ENCODE measurements around the gene MYL9. TPM values are rescaled to one million over a fixed set of nuclear protein-coding genes. Genes with fewer than 3 reads are reported as not detected.

Gene MYL9
- total RNA-seq, 1 donor from 2014 or later = 246 TPM

- Histone ChIP-seq H3K36me3 (no peaks in the 10 kb centered on the region), H3K27me3 (no peaks in the 10 kb centered on the region), H3K4me3 (no peak overlapping the region), H3K27ac (no peak overlapping the region), H3K9me3 (peaks cover 3% of the 10 kb centered on the region), H3K4me1 (no peaks in the 10 kb centered on the region)
- no peak for DNase-seq (ENCODE audit: extremely low spot score in 2 of 2)
- intact Hi-C loops (cut with DNase I) = no loop called here
- no peak for TF ChIP-seq POLR2A (IDR thresholded peaks at IDR 0.05)
- TF ChIP-seq CTCF (IDR thresholded peaks at IDR 0.05) = no peak
- TF ChIP-seq POLR2AphosphoS5 (IDR thresholded peaks at IDR 0.05; ENCODE audit: insufficient read depth in 1 of 2, low read depth in 1 of 2) = no peak
Measured at GRCh38 chr20:36565520-36565919, 24.2 kb downstream of the MYL9 start.

- intact Hi-C loops (cut with DNase I) = loop anchor here (10.0 kb wide), 1 partner anchor 295 kb away; a partner anchor contains a TSS
- no peak overlapping the region for H3K27ac ChIP-seq
- TF ChIP-seq CTCF (IDR thresholded peaks at IDR 0.05) = no peak
- no peak for TF ChIP-seq POLR2A (IDR thresholded peaks at IDR 0.05)
- TF ChIP-seq POLR2AphosphoS5 (IDR thresholded peaks at IDR 0.05; ENCODE audit: insufficient read depth in 1 of 2, low read depth in 1 of 2) = no peak
Measured at GRCh38 chr20:36569847-36570429, 28.6 kb downstream of the MYL9 start.

GRCh38 chr20:36571564-36572504 lies 30.5 kb downstream of the MYL9 start:
- Histone ChIP-seq H3K36me3 (no peaks in the 10 kb centered on the region), H3K27me3 (no peaks in the 10 kb centered on the region), H3K4me1 (peaks cover 29% of the 10 kb centered on the region), H3K9me3 (no peaks in the 10 kb centered on the region), H3K27ac (peak overlapping the region; percentile 98), H3K4me3 (no peak overlapping the region)
- DNase-seq (ENCODE audit: extremely low spot score in 2 of 2) = no peak
- no peak for TF ChIP-seq POLR2AphosphoS5 (IDR thresholded peaks at IDR 0.05; ENCODE audit: insufficient read depth in 1 of 2, low read depth in 1 of 2)
- no peak for TF ChIP-seq POLR2A (IDR thresholded peaks at IDR 0.05)
- intact Hi-C loops (cut with DNase I) = loop anchor here (2.0 to 10.0 kb wide), 2 partner anchors 21 to 293 kb away; a partner anchor contains a TSS

More at GRCh38 chr20:36569847-36570429, 28.6 kb downstream of the MYL9 start:
- peaks cover 2% of the 10 kb centered on the region for H3K9me3 ChIP-seq
- H3K4me3 ChIP-seq = no peak overlapping the region
- no peaks in the 10 kb centered on the region for H3K36me3 ChIP-seq
- DNase-seq (ENCODE audit: extremely low spot score in 2 of 2) = no peak
- no peaks in the 10 kb centered on the region for H3K27me3 ChIP-seq
- H3K4me1 ChIP-seq = peaks cover 15% of the 10 kb centered on the region

GRCh38 chr20:36572701-36573102 lies 31.4 kb downstream of the MYL9 start:
- intact Hi-C loops (cut with DNase I) = loop anchor here (2.0 to 10.0 kb wide), 2 partner anchors 22 to 292 kb away; a partner anchor contains a TSS
- no peaks in the 10 kb centered on the region for H3K27me3 ChIP-seq
- H3K36me3 ChIP-seq = no peaks in the 10 kb centered on the region
- DNase-seq (ENCODE audit: extremely low spot score in 2 of 2) = no peak
- peak overlapping the region; percentile 61 to 83 for H3K4me3 ChIP-seq
- H3K27ac ChIP-seq = peak overlapping the region; percentile 98
- H3K9me3 ChIP-seq = no peaks in the 10 kb centered on the region
- TF ChIP-seq CTCF (IDR thresholded peaks at IDR 0.05) (no peak), POLR2AphosphoS5 (IDR thresholded peaks at IDR 0.05; ENCODE audit: insufficient read depth in 1 of 2, low read depth in 1 of 2) (no peak), POLR2A (IDR thresholded peaks at IDR 0.05) (no peak)
- H3K4me1 ChIP-seq = peaks cover 29% of the 10 kb centered on the region

GRCh38 chr20:36573103-36573797 lies 31.9 kb downstream of the MYL9 start, which contains the start of gene TGIF2:
TGIF2 (plus strand) TSS chr20:36573597; CDS start chr20:36578775, 5,178 bp downstream.
- Histone ChIP-seq H3K27me3 (no peaks in the 10 kb centered on the region), H3K27ac (peak within 1 kb of the TSS; percentile 98), H3K4me3 (peak within 1 kb of the TSS; percentile 61 to 83), H3K4me1 (peaks cover 29% of the 10 kb centered on the region), H3K9me3 (no peaks in the 10 kb centered on the region), H3K36me3 (no peaks in the 10 kb centered on the region)
- intact Hi-C loops (cut with DNase I) = loop anchor here (2.0 to 10.0 kb wide), 2 partner anchors 22 to 292 kb away; a partner anchor contains a TSS
- TF ChIP-seq POLR2AphosphoS5 (IDR thresholded peaks at IDR 0.05; ENCODE audit: insufficient read depth in 1 of 2, low read depth in 1 of 2) (peak in 1 of 2 donors; percentile 83), POLR2A (IDR thresholded peaks at IDR 0.05) (peak in 1 of 2 donors; percentile 63), CTCF (IDR thresholded peaks at IDR 0.05) (no peak)
- DNase-seq (ENCODE audit: extremely low spot score in 2 of 2) = no peak

Measured in vagina (tissue), 2 donors.